DND-41 (cell line): Measurements from ENCODE around the gene SLC27A3.

Source experiments
- ATAC-seq: fragments of 200-7000 bp; cut with Tn5 transposase; 3 replicates; pipeline ENCODE4 v1.9.1; 2021; ENCODE audit warnings: low read depth; ENCODE audit not compliant: insufficient read depth
- DNase-seq: peaks from one replicate; pipeline ENCODE4 v3.0.0-alpha.2; 2020
- H2AFZ ChIP-seq: 2 replicates; pipeline ENCODE4 v1.6.0; 2012; ENCODE audit warnings: low read depth, low read length
- H3K27ac ChIP-seq: 2 replicates; pipeline ENCODE4 v1.5.1; 2012; ENCODE audit warnings: low read length, inconsistent platforms
- H3K27me3 ChIP-seq: fragments of 200-600 bp; sonication (generic); 2 replicates; pipeline ENCODE4 v1.6.0; 2012; ENCODE audit warnings: low read length, mild to moderate bottlenecking, inconsistent platforms; ENCODE audit not compliant: insufficient read depth, poor library complexity
- H3K36me3 ChIP-seq: 2 replicates; pipeline ENCODE4 v1.5.1; 2012; ENCODE audit warnings: low read length, inconsistent platforms; ENCODE audit not compliant: insufficient read depth
- H3K4me1 ChIP-seq: 2 replicates; pipeline ENCODE4 v1.5.1; 2012; ENCODE audit warnings: mild to moderate bottlenecking, low read length; ENCODE audit not compliant: insufficient read depth
- H3K4me2 ChIP-seq: 2 replicates; pipeline ENCODE4 v1.6.0; 2012; ENCODE audit warnings: mild to moderate bottlenecking, moderate library complexity, low read length, inconsistent platforms; ENCODE audit not compliant: insufficient read depth
- H3K4me3 ChIP-seq, 2 experiments: fragments of 200-600 bp in 1 of 2; shearing (Covaris generic) in 1 of 2; 2 replicates each; pipeline ENCODE4 v1.5.1; 2012 to 2016; ENCODE audit warnings: inconsistent platforms in 2 of 2, low read length in 2 of 2, mild to moderate bottlenecking in 2 of 2, low read depth in 1 of 2, moderate library complexity in 1 of 2
- H3K79me2 ChIP-seq: 2 replicates; pipeline ENCODE4 v1.6.0; 2012; ENCODE audit warnings: low read length, inconsistent platforms; ENCODE audit not compliant: insufficient read depth
- H3K9ac ChIP-seq: 2 replicates; pipeline ENCODE4 v1.6.0; 2012; ENCODE audit warnings: low read depth, mild to moderate bottlenecking, inconsistent platforms, low read length, moderate library complexity
- H3K9me3 ChIP-seq: 2 replicates; pipeline ENCODE4 v1.5.1; 2012; ENCODE audit warnings: low read length, moderate library complexity, mild to moderate bottlenecking, inconsistent platforms; ENCODE audit not compliant: insufficient read depth, severe bottlenecking
- H4K20me1 ChIP-seq: 2 replicates; pipeline ENCODE4 v1.6.0; 2012; ENCODE audit warnings: low read length; ENCODE audit not compliant: insufficient read depth
- CTCF ChIP-seq: IDR thresholded peaks from 2 replicates; pipeline ENCODE4 v1.5.1; 2012; ENCODE audit warnings: borderline replicate concordance, low read length, moderate library complexity, mild to moderate bottlenecking; ENCODE audit not compliant: poor library complexity, severe bottlenecking; ENCODE audit errors: extremely low read depth
- EZH2 ChIP-seq: IDR thresholded peaks from 3 replicates; pipeline ENCODE4 v1.6.1; 2012; ENCODE audit warnings: borderline replicate concordance, low read depth, mild to moderate bottlenecking, moderate library complexity, low read length, inconsistent platforms; ENCODE audit not compliant: severe bottlenecking

The SLC27A3 gene

GRCh38 chr1:153768316-153769181 lies 6.7 kb upstream of the SLC27A3 start:
- Histone ChIP-seq H3K9ac (no peak overlapping the region), H3K36me3 (peaks cover 88% of the 10 kb centered on the region)

GRCh38 chr1:153769221-153769620 lies 6.0 kb upstream of the SLC27A3 start:
- no peak for TF ChIP-seq CTCF
- ATAC-seq (no peak), DNase-seq (no peak)
- Histone ChIP-seq H3K4me2 (no peak overlapping the region), H3K27me3 (no peaks in the 10 kb centered on the region), H3K36me3 (peaks cover 87% of the 10 kb centered on the region), H4K20me1 (peaks cover 5% of the 10 kb centered on the region; the same call in 1 of the 2 replicates), H3K27ac (no peak overlapping the region), H3K4me1 (no peaks in the 10 kb centered on the region), H3K9me3 (no peaks in the 10 kb centered on the region), H3K79me2 (no peaks in the 10 kb centered on the region), H3K4me3 (no peak overlapping the region), H3K9ac (no peak overlapping the region), H2AFZ (no peak overlapping the region)

More at GRCh38 chr1:153768316-153769181, 6.7 kb upstream of the SLC27A3 start:
- no peak overlapping the region for H3K4me3 ChIP-seq
- no peak overlapping the region for H3K4me2 ChIP-seq
- TF ChIP-seq CTCF: no peak
- no peak for TF ChIP-seq EZH2
- DNase-seq (no peak), ATAC-seq (no peak)
- H3K4me1 ChIP-seq: no peaks in the 10 kb centered on the region
- no peaks in the 10 kb centered on the region for H3K27me3 ChIP-seq
- no peaks in the 10 kb centered on the region for H3K9me3 ChIP-seq
- no peak overlapping the region for H2AFZ ChIP-seq
- H4K20me1 ChIP-seq: peaks cover 5% of the 10 kb centered on the region; the same call in 1 of the 2 replicates
- no peak overlapping the region for H3K27ac ChIP-seq
- no peaks in the 10 kb centered on the region for H3K79me2 ChIP-seq

- Histone ChIP-seq H3K36me3 (peaks cover 77% of the 10 kb centered on the region), H3K4me3 (no peak overlapping the region), H3K79me2 (no peaks in the 10 kb centered on the region), H3K4me1 (no peaks in the 10 kb centered on the region), H3K27me3 (no peaks in the 10 kb centered on the region), H3K9me3 (no peaks in the 10 kb centered on the region), H3K27ac (no peak overlapping the region), H2AFZ (no peak overlapping the region), H3K4me2 (no peak overlapping the region), H3K9ac (no peak overlapping the region), H4K20me1 (peaks cover 5% of the 10 kb centered on the region; the same call in 1 of the 2 replicates)
- TF ChIP-seq EZH2 (no peak), CTCF (no peak)
- DNase-seq (no peak), ATAC-seq (no peak)
These were observed 4.4 kb upstream of the SLC27A3 start for GRCh38 chr1:153770797-153771196.
